Prostate gland (tissue), 2 donors: Measurements from ENCODE around the gene DISP3.

Experiments used
- POLR2A ChIP-seq: fragments of 450-650 bp; IDR thresholded peaks from one replicate; pipeline ENCODE4 v1.6.1; 2016; ENCODE audit warnings: antibody characterized with exemption, mild to moderate bottlenecking
- POLR2AphosphoS5 ChIP-seq: sonication (generic); formaldehyde crosslinking; IDR thresholded peaks from one replicate; pipeline ENCODE4 v1.6.1; 2017; ENCODE audit warnings: antibody characterized with exemption
- TF ChIP-seq, protein P1 (sequence below), 4 experiments: fragments of 200-600 bp in 2 of 4; fragments of 450-650 bp in 2 of 4; sonication (generic) in 2 of 4; IDR thresholded peaks; 1 replicate in 3 of 4; 2 replicates in 1 of 4; pipeline ENCODE4 v1.5.1; 2016 to 2019; ENCODE audit warnings: antibody characterized with exemption in 4 of 4, mild to moderate bottlenecking in 2 of 4, moderate library complexity in 2 of 4

GRCh38 chr1:11449100-11449403, 29.9 kb upstream of the DISP3 start:
- TF ChIP-seq, protein P1, sequence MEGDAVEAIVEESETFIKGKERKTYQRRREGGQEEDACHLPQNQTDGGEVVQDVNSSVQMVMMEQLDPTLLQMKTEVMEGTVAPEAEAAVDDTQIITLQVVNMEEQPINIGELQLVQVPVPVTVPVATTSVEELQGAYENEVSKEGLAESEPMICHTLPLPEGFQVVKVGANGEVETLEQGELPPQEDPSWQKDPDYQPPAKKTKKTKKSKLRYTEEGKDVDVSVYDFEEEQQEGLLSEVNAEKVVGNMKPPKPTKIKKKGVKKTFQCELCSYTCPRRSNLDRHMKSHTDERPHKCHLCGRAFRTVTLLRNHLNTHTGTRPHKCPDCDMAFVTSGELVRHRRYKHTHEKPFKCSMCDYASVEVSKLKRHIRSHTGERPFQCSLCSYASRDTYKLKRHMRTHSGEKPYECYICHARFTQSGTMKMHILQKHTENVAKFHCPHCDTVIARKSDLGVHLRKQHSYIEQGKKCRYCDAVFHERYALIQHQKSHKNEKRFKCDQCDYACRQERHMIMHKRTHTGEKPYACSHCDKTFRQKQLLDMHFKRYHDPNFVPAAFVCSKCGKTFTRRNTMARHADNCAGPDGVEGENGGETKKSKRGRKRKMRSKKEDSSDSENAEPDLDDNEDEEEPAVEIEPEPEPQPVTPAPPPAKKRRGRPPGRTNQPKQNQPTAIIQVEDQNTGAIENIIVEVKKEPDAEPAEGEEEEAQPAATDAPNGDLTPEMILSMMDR (IDR thresholded peaks at IDR 0.05) = no peak
- no peak for TF ChIP-seq POLR2AphosphoS5
- no peak for TF ChIP-seq POLR2A
